HepG2 (cell line): ENCODE results near the gene SC5D.

Source experiments
- CBX5 ChIP-seq: sonication (generic); formaldehyde crosslinking; IDR thresholded peaks from 2 replicates; pipeline ENCODE4 v1.4.0; 2020; ENCODE audit warnings: missing genetic modification reagents, borderline replicate concordance
- FOXM1 ChIP-seq: sonication (generic); formaldehyde crosslinking; IDR thresholded peaks from 2 replicates; pipeline ENCODE4 v1.5.0; 2020; ENCODE audit warnings: missing genetic modification reagents
- HDAC2 ChIP-seq: sonication (generic); formaldehyde crosslinking; IDR thresholded peaks from 2 replicates; pipeline ENCODE4 v1.4.0; 2020; ENCODE audit warnings: missing genetic modification reagents
- IRF1 ChIP-seq: sonication (generic); formaldehyde crosslinking; IDR thresholded peaks from 2 replicates; pipeline ENCODE4 v1.4.0; 2020; ENCODE audit warnings: low read depth, mild to moderate bottlenecking, missing genetic modification reagents
- NR2C2 ChIP-seq: sonication (generic); formaldehyde crosslinking; IDR thresholded peaks from 2 replicates; pipeline ENCODE4 v1.4.0; 2020; ENCODE audit warnings: missing genetic modification reagents, mild to moderate bottlenecking, moderate library complexity, borderline replicate concordance
- ZNF619 ChIP-seq: sonication (generic); formaldehyde crosslinking; IDR thresholded peaks from 2 replicates; pipeline ENCODE4 v1.4.0; 2020; ENCODE audit warnings: mild to moderate bottlenecking, missing genetic modification reagents
- TF ChIP-seq, protein P1 (sequence below): sonication (generic); formaldehyde crosslinking; IDR thresholded peaks from 2 replicates; pipeline ENCODE4 v1.5.0; 2020; ENCODE audit warnings: mild to moderate bottlenecking, missing genetic modification reagents, moderate library complexity

- TF ChIP-seq, protein P1, sequence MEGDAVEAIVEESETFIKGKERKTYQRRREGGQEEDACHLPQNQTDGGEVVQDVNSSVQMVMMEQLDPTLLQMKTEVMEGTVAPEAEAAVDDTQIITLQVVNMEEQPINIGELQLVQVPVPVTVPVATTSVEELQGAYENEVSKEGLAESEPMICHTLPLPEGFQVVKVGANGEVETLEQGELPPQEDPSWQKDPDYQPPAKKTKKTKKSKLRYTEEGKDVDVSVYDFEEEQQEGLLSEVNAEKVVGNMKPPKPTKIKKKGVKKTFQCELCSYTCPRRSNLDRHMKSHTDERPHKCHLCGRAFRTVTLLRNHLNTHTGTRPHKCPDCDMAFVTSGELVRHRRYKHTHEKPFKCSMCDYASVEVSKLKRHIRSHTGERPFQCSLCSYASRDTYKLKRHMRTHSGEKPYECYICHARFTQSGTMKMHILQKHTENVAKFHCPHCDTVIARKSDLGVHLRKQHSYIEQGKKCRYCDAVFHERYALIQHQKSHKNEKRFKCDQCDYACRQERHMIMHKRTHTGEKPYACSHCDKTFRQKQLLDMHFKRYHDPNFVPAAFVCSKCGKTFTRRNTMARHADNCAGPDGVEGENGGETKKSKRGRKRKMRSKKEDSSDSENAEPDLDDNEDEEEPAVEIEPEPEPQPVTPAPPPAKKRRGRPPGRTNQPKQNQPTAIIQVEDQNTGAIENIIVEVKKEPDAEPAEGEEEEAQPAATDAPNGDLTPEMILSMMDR: no peak
- TF ChIP-seq HDAC2 (CRISPR knock-in tag): no peak
- TF ChIP-seq FOXM1 (CRISPR knock-in tag): no peak
- TF ChIP-seq NR2C2: no peak
- no peak for TF ChIP-seq ZNF619 (CRISPR knock-in tag)
- TF ChIP-seq IRF1 (CRISPR knock-in tag): no peak
- TF ChIP-seq CBX5: no peak
These were observed 54.5 kb downstream of the SC5D start for GRCh38 chr11:121347094-121347493.
